Neural crest cell (in vitro differentiated cells): ENCODE data around the gene ADIG. TPM values are rescaled to one million over a fixed set of nuclear protein-coding genes. Genes with fewer than 3 reads are reported as not detected.

Source experiments
- DNase-seq: peaks from one replicate; pipeline ENCODE4 v3.0.0; 2021; ENCODE audit warnings: low read depth, mixed read lengths, low spot score
- H3K27ac Mint-ChIP-seq: one replicate; pipeline ENCODE4 v1.8.0; 2021; ENCODE audit warnings: mild to moderate bottlenecking, mixed read lengths; ENCODE audit not compliant: unreplicated experiment
- H3K27me3 Mint-ChIP-seq: 2 replicates; pipeline ENCODE4 v1.8.0; 2021; ENCODE audit warnings: low read depth, mild to moderate bottlenecking, mixed read lengths
- H3K36me3 Mint-ChIP-seq: 2 replicates; pipeline ENCODE4 v1.8.0; 2021; ENCODE audit warnings: low read depth, mild to moderate bottlenecking, mixed read lengths
- H3K4me1 Mint-ChIP-seq: 2 replicates; pipeline ENCODE4 v1.8.0; 2021; ENCODE audit warnings: mixed read lengths
- H3K4me3 Mint-ChIP-seq: one replicate; pipeline ENCODE4 v1.8.0; 2021; ENCODE audit warnings: mild to moderate bottlenecking, mixed read lengths
- H3K9me3 Mint-ChIP-seq: 2 replicates; pipeline ENCODE4 v1.8.0; 2021; ENCODE audit warnings: mixed read lengths
- CTCF ChIP-seq: fragments of 200-600 bp; sonication (generic); conservative IDR thresholded peaks from 2 replicates; pipeline ENCODE4 v1.5.0; 2021; ENCODE audit warnings: antibody characterized with exemption, mild to moderate bottlenecking
- total RNA-seq: library from RNA; stranded (reverse); gene quantifications from 2 replicates; pipeline ENCODE4 v1.2.1, GENCODE V29; 2021

Gene ADIG
- total RNA-seq, 1 donor from 2014 or later = not detected

GRCh38 chr20:38584099-38584763 is 3.2 kb downstream of the ADIG start:
- no peak overlapping the region for H3K4me3 Mint-ChIP-seq
- DNase-seq = no peak
- no peaks in the 10 kb centered on the region for H3K36me3 Mint-ChIP-seq
- no peaks in the 10 kb centered on the region for H3K27me3 Mint-ChIP-seq
- H3K27ac Mint-ChIP-seq = no peak overlapping the region
- H3K9me3 Mint-ChIP-seq = no peaks in the 10 kb centered on the region
- TF ChIP-seq CTCF = no peak
- peaks cover 10% of the 10 kb centered on the region for H3K4me1 Mint-ChIP-seq

- TF ChIP-seq CTCF = no peak
- Mint-ChIP-seq H3K27me3 (no peaks in the 10 kb centered on the region), H3K4me3 (no peak overlapping the region), H3K36me3 (no peaks in the 10 kb centered on the region), H3K9me3 (no peaks in the 10 kb centered on the region), H3K4me1 (peaks cover 7% of the 10 kb centered on the region), H3K27ac (no peak overlapping the region)
- DNase-seq = no peak
These were observed 4.6 kb downstream of the ADIG start for GRCh38 chr20:38585404-38586180.

GRCh38 chr20:38586181-38586525 is 5.2 kb downstream of the ADIG start:
- no peaks in the 10 kb centered on the region for H3K27me3 Mint-ChIP-seq
- no peaks in the 10 kb centered on the region for H3K9me3 Mint-ChIP-seq
- H3K36me3 Mint-ChIP-seq = no peaks in the 10 kb centered on the region
- peaks cover 2% of the 10 kb centered on the region for H3K4me1 Mint-ChIP-seq
- no peak overlapping the region for H3K27ac Mint-ChIP-seq
- no peak for DNase-seq
- no peak overlapping the region for H3K4me3 Mint-ChIP-seq
- no peak for TF ChIP-seq CTCF

GRCh38 chr20:38588303-38588702 is 7.3 kb downstream of the ADIG start:
- no peak for TF ChIP-seq CTCF
- DNase-seq = no peak
- Mint-ChIP-seq H3K4me3 (no peak overlapping the region), H3K4me1 (no peaks in the 10 kb centered on the region), H3K9me3 (no peaks in the 10 kb centered on the region), H3K36me3 (no peaks in the 10 kb centered on the region), H3K27ac (no peak overlapping the region), H3K27me3 (no peaks in the 10 kb centered on the region)

GRCh38 chr20:38589351-38589750 is 8.4 kb downstream of the ADIG start:
- H3K27ac Mint-ChIP-seq = no peak overlapping the region
- no peak overlapping the region for H3K4me3 Mint-ChIP-seq
- no peak for DNase-seq
- TF ChIP-seq CTCF = no peak
- H3K9me3 Mint-ChIP-seq = no peaks in the 10 kb centered on the region
- no peaks in the 10 kb centered on the region for H3K36me3 Mint-ChIP-seq
- H3K4me1 Mint-ChIP-seq = no peaks in the 10 kb centered on the region
- H3K27me3 Mint-ChIP-seq = no peaks in the 10 kb centered on the region
